A549 (cell line): Measurements from ENCODE around the gene LY6G5B. TPM values are rescaled to one million over a fixed set of nuclear protein-coding genes. Genes with fewer than 3 reads are reported as not detected.

ENCODE experiments used
- ATAC-seq, 2 experiments: fragments of 200-7000 bp in 1 of 2; fragments of >200 bp in 1 of 2; cut with Nextera tagmentation in 1 of 2; cut with Tn5 transposase in 1 of 2; 3 replicates each; pipeline versions ENCODE4 v1.8.0 to v1.9.1; 2018 to 2020; ENCODE audit warnings: mild to moderate bottlenecking in 1 of 2, moderate library complexity in 1 of 2
- CTCF ChIA-PET: fragments of 300-600 bp; sonication (Branson Sonifier 250); formaldehyde crosslinking; extraction: SDS; loops from one replicate; lab custom pipeline; 2021; ENCODE audit warnings: antibody characterized with exemption, inconsistent platforms; lab: Yijun Ruan, JAX
- POLR2A ChIA-PET: fragments of 350-600 bp; formaldehyde crosslinking; extraction: SDS; loops from one replicate; lab custom pipeline; 2021; ENCODE audit warnings: antibody characterized with exemption, inconsistent platforms; lab: Yijun Ruan, JAX
- DNase-seq, 2 experiments: peaks; one replicate each; pipeline versions ENCODE4 v3.0.0 to v3.0.0-alpha.2; 2011 to 2016; ENCODE audit warnings: low read depth in 1 of 2, low spot score in 1 of 2
- FAIRE-seq: peaks from 2 replicates; lab custom pipeline; 2011; peaks lifted over from hg19 to GRCh38; lab: Jason Lieb, UNC
- H3K27ac ChIP-seq, 2 experiments: fragments of >200 bp; sonication (Bioruptor Twin); formaldehyde crosslinking; 3 replicates each; pipeline ENCODE4 v1.5.1; 2016 to 2017
- H3K4me1 ChIP-seq: fragments of >200 bp; sonication (Bioruptor Twin); formaldehyde crosslinking; 3 replicates; pipeline ENCODE4 v1.6.1; 2016
- H3K4me2 ChIP-seq: fragments of >200 bp; sonication (Bioruptor Twin); formaldehyde crosslinking; 3 replicates; pipeline ENCODE4 v1.6.1; 2016
- H3K4me3 ChIP-seq: fragments of >200 bp; sonication (Bioruptor Twin); formaldehyde crosslinking; 3 replicates; pipeline ENCODE4 v1.5.1; 2016
- H3K9me3 ChIP-seq: fragments of >200 bp; sonication (Bioruptor Twin); formaldehyde crosslinking; 3 replicates; pipeline ENCODE4 v1.6.1; 2016
- BCL3 ChIP-seq: fragments of >200 bp; sonication (Bioruptor Twin); formaldehyde crosslinking; IDR thresholded peaks from 3 replicates; pipeline ENCODE4 v1.6.1; 2016
- E2F6 ChIP-seq: IDR thresholded peaks from 2 replicates; pipeline ENCODE4 v1.6.1; 2012; ENCODE audit warnings: low read depth, borderline replicate concordance
- ELK1 ChIP-seq: fragments of 150-350 bp; IDR thresholded peaks from 2 replicates; pipeline ENCODE4 v1.6.1; 2014; ENCODE audit warnings: low read depth, mild to moderate bottlenecking, low read length
- FOSB ChIP-seq: fragments of 250-450 bp; sonication (Bioruptor Pico); IDR thresholded peaks from 2 replicates; pipeline ENCODE4 v1.5.0; 2020; ENCODE audit warnings: mild to moderate bottlenecking, moderate library complexity
- GATA3 ChIP-seq: IDR thresholded peaks from 2 replicates; pipeline ENCODE4 v1.6.1; 2012; ENCODE audit warnings: borderline replicate concordance
- HMGXB4 ChIP-seq: fragments of 250-450 bp; sonication (Bioruptor Pico); IDR thresholded peaks from 2 replicates; pipeline ENCODE4 v1.5.0; 2021; ENCODE audit warnings: mild to moderate bottlenecking, moderate library complexity, borderline replicate concordance
- HOXA7 ChIP-seq: fragments of 250-450 bp; sonication (Bioruptor Pico); IDR thresholded peaks from 2 replicates; pipeline ENCODE4 v1.5.0; 2020; ENCODE audit warnings: mild to moderate bottlenecking, moderate library complexity
- HOXB13 ChIP-seq: fragments of 250-450 bp; sonication (Bioruptor Pico); IDR thresholded peaks from 2 replicates; pipeline ENCODE4 v1.5.0; 2020; ENCODE audit warnings: low read depth, mild to moderate bottlenecking, moderate library complexity
- MAFK ChIP-seq: fragments of 450-650 bp; IDR thresholded peaks from 2 replicates; pipeline ENCODE4 v1.6.1; 2014; ENCODE audit not compliant: partially characterized antibody
- NFE2L2 ChIP-seq: fragments of 150-350 bp; conservative IDR thresholded peaks from 2 replicates; pipeline ENCODE4 v1.6.1; 2014; ENCODE audit warnings: low read length
- NR3C1 ChIP-seq: fragments of >200 bp; sonication (Bioruptor Twin); formaldehyde crosslinking; IDR thresholded peaks from 3 replicates; pipeline ENCODE4 v1.6.1; 2017
- PHF8 ChIP-seq: fragments of 200-600 bp; sonication (generic); IDR thresholded peaks from 2 replicates; pipeline ENCODE4 v1.6.1; 2016; ENCODE audit warnings: low read depth, mild to moderate bottlenecking, antibody characterized with exemption, moderate library complexity, borderline replicate concordance
- REST ChIP-seq: fragments of 200-600 bp; sonication (generic); IDR thresholded peaks from 2 replicates; pipeline ENCODE4 v1.6.1; 2016; ENCODE audit warnings: antibody characterized with exemption, mild to moderate bottlenecking, moderate library complexity
- TP53 ChIP-seq: fragments of 250-450 bp; sonication (Bioruptor Pico); IDR thresholded peaks from 2 replicates; pipeline ENCODE4 v1.5.0; 2021; ENCODE audit warnings: mild to moderate bottlenecking, moderate library complexity
- USF2 ChIP-seq: fragments of 450-650 bp; IDR thresholded peaks from 2 replicates; pipeline ENCODE4 v1.6.1; 2014; ENCODE audit warnings: antibody characterized with exemption
- ZC3H11A ChIP-seq: fragments of 450-650 bp; IDR thresholded peaks from 2 replicates; pipeline ENCODE4 v1.6.1; 2014; ENCODE audit warnings: antibody characterized with exemption, mild to moderate bottlenecking
- WGBS: methylation state at CpG from one replicate; pipeline ENCODE4 v1.1.6; 2017; ENCODE audit errors: missing lambda C conversion rate; 5-methylcytosine and 5-hydroxymethylcytosine counted together
- polyA plus RNA-seq, 4 experiments: library from polyadenylated mRNA; depleted of rRNA in 3 of 4; stranded (reverse); fragments of >200 nt; fragmentation: RNase III in 1 of 4; extraction: RNeasy Plus Mini Kit Qiagen cat#74134 plus additional on column Dnase treatment in 1 of 4; gene quantifications; 2 replicates in 3 of 4; 3 replicates in 1 of 4; pipeline ENCODE4 v1.2.3, GENCODE V29; 2011 to 2017

LY6G5B gene
- polyA plus RNA-seq, 2 of the 4 experiments (the other 2 are of a cell fraction), result 5.9 to 9.9 TPM

GRCh38 chr6:31659649-31660380, 10.0 kb upstream of the LY6G5B start:
- ChIA-PET POLR2A (interaction anchor here (0.6 to 1.5 kb wide), 7 partner anchors 8 to 239 kb away, joined by 3 to 11 read pairs (median 4); partner anchors contain the start of genes DDX39B, HSPA1A, HSPA1B and HSPA1L), CTCF (interaction anchor here (1.1 kb wide), 1 partner anchor 7 kb away, joined by 3 read pairs; the partner anchor contains the start of gene BAG6)
- Histone ChIP-seq H3K4me1 (peaks cover 31% of the 10 kb centered on the region), H3K4me2 (peak overlapping the region; percentile 99), H3K4me3 (peak overlapping the region; percentile 91), H3K27ac (peak overlapping the region; percentile 93 to 99), H3K9me3 (no peaks in the 10 kb centered on the region)
- no peak for FAIRE-seq
- WGBS, result no CpG with 5 or more reads among the region's 13 CpGs
- TF ChIP-seq HOXA7 (no peak), BCL3 (no peak), REST (peak; percentile 60)
- peak in 1 of 2 experiments; percentile 7; a peak in 2 of 6 replicates for ATAC-seq
- DNase-seq, result no peak

- Histone ChIP-seq H3K27ac (peak within 1 kb of the TSS; percentile 93 to 99), H3K4me2 (peak within 1 kb of the TSS; percentile 99), H3K4me1 (peaks cover 31% of the 10 kb centered on the region), H3K9me3 (no peaks in the 10 kb centered on the region), H3K4me3 (peak within 1 kb of the TSS; percentile 91)
- ATAC-seq, result peak; percentile 71 to 86
- POLR2A ChIA-PET, result interaction anchor here (0.6 to 1.5 kb wide), 8 partner anchors 9 to 238 kb away, joined by 3 to 11 read pairs (median 4); partner anchors contain the start of genes DDX39B, HSPA1A, HSPA1B and HSPA1L
- CTCF ChIA-PET, result interaction anchor here (0.6 to 1.5 kb wide), 4 partner anchors 8 to 315 kb away, joined by 3 to 4 read pairs (median 4); partner anchors contain the start of gene BAG6
- 2% methylated on average over 19 of the region's 52 CpGs for WGBS
- DNase-seq, result peak; percentile 72 to 73
- no peak for FAIRE-seq
- no peak for TF ChIP-seq NFE2L2
- TF ChIP-seq USF2, result no peak
- TF ChIP-seq GATA3, result no peak
- peak; percentile 81; the same call in 1 of the 2 replicates for TF ChIP-seq PHF8
- no peak for TF ChIP-seq ZC3H11A
- no peak for TF ChIP-seq MAFK
- peak; percentile 34; the same call in 1 of the 2 replicates for TF ChIP-seq E2F6
- TF ChIP-seq NR3C1, result no peak
- no peak for TF ChIP-seq ELK1
- no peak for TF ChIP-seq HOXB13 (CRISPR knock-in tag)
- no peak for TF ChIP-seq FOSB (CRISPR knock-in tag)
- peak; percentile 71; the same call in 1 of the 3 replicates for TF ChIP-seq BCL3
- TF ChIP-seq TP53 (CRISPR knock-in tag), result peak; percentile 82; the same call in 1 of the 2 replicates
- no peak for TF ChIP-seq HMGXB4
Observed at GRCh38 chr6:31660381-31661261, 9.2 kb upstream of the LY6G5B start, which contains the start of gene C6orf47. Gene C6orf47, minus strand, starts transcription at chr6:31660778. Its CDS starts 831 bp downstream, at chr6:31659947.
